Panc1 (cell line): ENCODE data around the gene DNASE1. TPM values are rescaled to one million over a fixed set of nuclear protein-coding genes. Genes with fewer than 3 reads are reported as not detected.

Source experiments
- ATAC-seq: fragments of 200-7000 bp; cut with Tn5 transposase; 2 replicates; pipeline ENCODE4 v1.9.1; 2020; ENCODE audit warnings: mild to moderate bottlenecking, moderate library complexity
- BruUV-seq: library from RNA; stranded (reverse); fragments of 400-500 nt; replicated peaks from 2 replicates; lab custom pipeline; 2021; lab: Mats Ljungman, UMichigan
- CTCF ChIA-PET: fragments of 300-600 bp; sonication (Branson Sonifier 250); formaldehyde crosslinking; loops from one replicate; lab custom pipeline; 2022; ENCODE audit warnings: antibody characterized with exemption; lab: Charles Lee
- POLR2A ChIA-PET: fragments of 300-600 bp; sonication (Branson Sonifier 250); formaldehyde crosslinking; loops from one replicate; lab custom pipeline; 2022; ENCODE audit warnings: antibody characterized with exemption; lab: Charles Lee
- DNase-seq: peaks from one replicate; pipeline ENCODE4 v3.0.0-alpha.2; 2010; ENCODE audit warnings: low read depth, low spot score
- H3K27ac ChIP-seq: 2 replicates; pipeline ENCODE4 v1.5.1; 2011; ENCODE audit warnings: mild to moderate bottlenecking, low read length, inconsistent platforms
- H3K27me3 ChIP-seq: fragments of 200-500 bp; sonication (Bioruptor generic); 2 replicates; pipeline ENCODE4 v1.6.0; 2014; ENCODE audit warnings: low read length, inconsistent platforms; ENCODE audit not compliant: control insufficient read depth, insufficient read depth
- H3K36me3 ChIP-seq: fragments of 200-500 bp; sonication (Bioruptor generic); 2 replicates; pipeline ENCODE4 v1.5.1; 2014; ENCODE audit warnings: inconsistent platforms, mild to moderate bottlenecking, low read length, moderate library complexity; ENCODE audit not compliant: control insufficient read depth, insufficient read depth
- H3K4me1 ChIP-seq: 2 replicates; pipeline ENCODE4 v1.5.1; 2011; ENCODE audit warnings: inconsistent platforms, mild to moderate bottlenecking, low read length, moderate library complexity; ENCODE audit not compliant: control insufficient read depth, insufficient read depth
- H3K4me3 ChIP-seq, 2 experiments: 2 replicates each; pipeline ENCODE4 v1.5.1; 2011 to 2012; ENCODE audit warnings: low read depth in 2 of 2, low read length in 2 of 2, mild to moderate bottlenecking in 2 of 2, inconsistent platforms in 1 of 2, moderate library complexity in 1 of 2
- H3K9me3 ChIP-seq: fragments of 200-500 bp; sonication (Bioruptor generic); 2 replicates; pipeline ENCODE4 v1.5.1; 2014; ENCODE audit warnings: low read depth, mild to moderate bottlenecking, inconsistent platforms, low read length, moderate library complexity; ENCODE audit not compliant: control insufficient read depth, insufficient read depth
- POLR2AphosphoS5 ChIP-seq: IDR thresholded peaks from 2 replicates; pipeline ENCODE4 v1.6.1; 2012; ENCODE audit warnings: mild to moderate bottlenecking, low read depth, low read length, moderate library complexity
- SIN3A ChIP-seq: IDR thresholded peaks from 2 replicates; pipeline ENCODE4 v1.6.1; 2012; ENCODE audit warnings: low read depth, mild to moderate bottlenecking, low read length, moderate library complexity, borderline replicate concordance; ENCODE audit not compliant: insufficient read depth
- TCF7L2 ChIP-seq: IDR thresholded peaks from 2 replicates; pipeline ENCODE4 v1.6.1; 2011; ENCODE audit warnings: mild to moderate bottlenecking, low read depth, low read length, inconsistent platforms
- in situ Hi-C: cut with HindIII; loops from 2 replicates; pipeline ENCODE4 v1.10.0; 2016; ENCODE audit warnings: low sequenced_read_pairs, low pct_unique_long_range_greater_than_20kb
- intact Hi-C: fragments of 100-400 bp; cut with micrococcal nuclease; formaldehyde crosslinking; loops from one replicate; pipeline ENCODE4 v1.10.0; 2022; ENCODE audit not compliant: unreplicated experiment
- total RNA-seq: library from RNA; stranded (reverse); gene quantifications from one replicate; pipeline ENCODE4 v1.2.1, GENCODE V29; 2021; ENCODE audit not compliant: unreplicated experiment
- TF ChIP-seq, protein P1 (sequence below): fragments of 450-650 bp; IDR thresholded peaks from 2 replicates; pipeline ENCODE4 v1.5.1; 2017; ENCODE audit warnings: mild to moderate bottlenecking
- TF ChIP-seq, protein P2 (sequence below), 2 experiments: IDR thresholded peaks; 2 replicates each; pipeline ENCODE4 v1.6.1; 2011 to 2012; ENCODE audit warnings: low read depth in 2 of 2, control low read depth in 1 of 2, low read length in 1 of 2, mild to moderate bottlenecking in 1 of 2, moderate library complexity in 1 of 2; ENCODE audit not compliant: insufficient read depth in 1 of 2

The DNASE1 gene
- total RNA-seq, 1 experiment from 2014 or later = 21.1 TPM

DNA sequence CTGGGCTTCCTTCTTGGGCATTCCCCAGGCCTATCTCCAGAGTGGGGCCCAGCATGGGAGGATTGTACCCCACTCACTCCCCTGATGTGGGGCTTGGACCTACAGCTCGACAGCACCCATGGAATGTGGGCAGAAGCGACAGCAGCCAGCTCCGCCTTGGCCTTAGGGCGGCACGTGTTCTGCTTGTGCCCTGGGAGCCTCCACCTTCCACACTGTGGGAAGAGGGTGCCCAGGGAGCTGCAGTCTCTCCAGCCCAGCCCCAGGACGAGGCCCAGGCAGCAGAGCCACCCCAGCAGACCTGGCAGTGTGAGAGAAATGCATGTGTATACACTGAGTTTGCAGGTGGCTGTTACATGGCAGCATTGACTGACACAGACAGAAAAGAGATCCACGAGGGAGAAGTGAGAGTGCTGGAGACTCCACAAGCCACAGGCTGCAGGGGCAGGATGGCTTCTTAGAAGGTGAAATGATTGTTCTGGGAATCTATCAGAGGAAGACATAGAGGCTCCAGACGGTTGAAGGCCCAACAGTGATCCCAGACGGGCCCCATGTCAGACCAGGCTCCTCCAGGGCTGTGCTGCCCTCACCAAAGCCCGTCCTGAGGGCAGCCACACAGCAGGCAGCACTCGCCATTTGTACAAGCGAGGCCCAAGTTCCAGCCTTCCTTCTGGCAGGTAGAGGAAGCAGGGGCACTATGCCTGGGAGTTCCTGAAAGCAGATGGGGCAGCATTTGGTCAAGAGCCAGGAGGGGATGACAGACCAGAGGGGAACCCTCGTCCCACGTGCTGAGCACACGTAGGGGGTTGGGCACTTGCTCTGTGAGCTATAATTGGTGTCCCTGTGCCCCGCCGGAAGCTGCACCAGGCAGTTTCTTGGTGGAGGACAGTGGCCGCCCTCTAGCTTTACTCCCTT lies 2.8 kb upstream of the DNASE1 start:
- ATAC-seq (no peak), DNase-seq (no peak)
- no TSS peak for BruUV-seq
- intact Hi-C loops = no loop called here
- H3K27me3 ChIP-seq = no peaks in the 10 kb centered on the region
- peaks cover 12% of the 10 kb centered on the region for H3K4me1 ChIP-seq
- TF ChIP-seq, protein P1, sequence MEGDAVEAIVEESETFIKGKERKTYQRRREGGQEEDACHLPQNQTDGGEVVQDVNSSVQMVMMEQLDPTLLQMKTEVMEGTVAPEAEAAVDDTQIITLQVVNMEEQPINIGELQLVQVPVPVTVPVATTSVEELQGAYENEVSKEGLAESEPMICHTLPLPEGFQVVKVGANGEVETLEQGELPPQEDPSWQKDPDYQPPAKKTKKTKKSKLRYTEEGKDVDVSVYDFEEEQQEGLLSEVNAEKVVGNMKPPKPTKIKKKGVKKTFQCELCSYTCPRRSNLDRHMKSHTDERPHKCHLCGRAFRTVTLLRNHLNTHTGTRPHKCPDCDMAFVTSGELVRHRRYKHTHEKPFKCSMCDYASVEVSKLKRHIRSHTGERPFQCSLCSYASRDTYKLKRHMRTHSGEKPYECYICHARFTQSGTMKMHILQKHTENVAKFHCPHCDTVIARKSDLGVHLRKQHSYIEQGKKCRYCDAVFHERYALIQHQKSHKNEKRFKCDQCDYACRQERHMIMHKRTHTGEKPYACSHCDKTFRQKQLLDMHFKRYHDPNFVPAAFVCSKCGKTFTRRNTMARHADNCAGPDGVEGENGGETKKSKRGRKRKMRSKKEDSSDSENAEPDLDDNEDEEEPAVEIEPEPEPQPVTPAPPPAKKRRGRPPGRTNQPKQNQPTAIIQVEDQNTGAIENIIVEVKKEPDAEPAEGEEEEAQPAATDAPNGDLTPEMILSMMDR = no peak
- TF ChIP-seq TCF7L2 (no peak), POLR2AphosphoS5 (no peak), SIN3A (no peak)
- TF ChIP-seq, protein P2, sequence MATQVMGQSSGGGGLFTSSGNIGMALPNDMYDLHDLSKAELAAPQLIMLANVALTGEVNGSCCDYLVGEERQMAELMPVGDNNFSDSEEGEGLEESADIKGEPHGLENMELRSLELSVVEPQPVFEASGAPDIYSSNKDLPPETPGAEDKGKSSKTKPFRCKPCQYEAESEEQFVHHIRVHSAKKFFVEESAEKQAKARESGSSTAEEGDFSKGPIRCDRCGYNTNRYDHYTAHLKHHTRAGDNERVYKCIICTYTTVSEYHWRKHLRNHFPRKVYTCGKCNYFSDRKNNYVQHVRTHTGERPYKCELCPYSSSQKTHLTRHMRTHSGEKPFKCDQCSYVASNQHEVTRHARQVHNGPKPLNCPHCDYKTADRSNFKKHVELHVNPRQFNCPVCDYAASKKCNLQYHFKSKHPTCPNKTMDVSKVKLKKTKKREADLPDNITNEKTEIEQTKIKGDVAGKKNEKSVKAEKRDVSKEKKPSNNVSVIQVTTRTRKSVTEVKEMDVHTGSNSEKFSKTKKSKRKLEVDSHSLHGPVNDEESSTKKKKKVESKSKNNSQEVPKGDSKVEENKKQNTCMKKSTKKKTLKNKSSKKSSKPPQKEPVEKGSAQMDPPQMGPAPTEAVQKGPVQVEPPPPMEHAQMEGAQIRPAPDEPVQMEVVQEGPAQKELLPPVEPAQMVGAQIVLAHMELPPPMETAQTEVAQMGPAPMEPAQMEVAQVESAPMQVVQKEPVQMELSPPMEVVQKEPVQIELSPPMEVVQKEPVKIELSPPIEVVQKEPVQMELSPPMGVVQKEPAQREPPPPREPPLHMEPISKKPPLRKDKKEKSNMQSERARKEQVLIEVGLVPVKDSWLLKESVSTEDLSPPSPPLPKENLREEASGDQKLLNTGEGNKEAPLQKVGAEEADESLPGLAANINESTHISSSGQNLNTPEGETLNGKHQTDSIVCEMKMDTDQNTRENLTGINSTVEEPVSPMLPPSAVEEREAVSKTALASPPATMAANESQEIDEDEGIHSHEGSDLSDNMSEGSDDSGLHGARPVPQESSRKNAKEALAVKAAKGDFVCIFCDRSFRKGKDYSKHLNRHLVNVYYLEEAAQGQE (IDR thresholded peaks at IDR 0.05; ENCODE audit: insufficient read depth in 1 of 2, low read depth in 2 of 2, low read length in 1 of 2) = no peak
- H3K36me3 ChIP-seq = peaks cover 2% of the 10 kb centered on the region; the same call in 1 of the 2 replicates
- no peaks in the 10 kb centered on the region for H3K9me3 ChIP-seq
- in situ Hi-C loops = no loop called here
- ChIA-PET CTCF (interaction anchor here (0.6 kb wide), 1 partner anchor 606 kb away, joined by 4 read pairs; the partner anchor contains the start of gene MMP25), POLR2A (no interaction called here)
- no peak overlapping the region for H3K27ac ChIP-seq
- no peak overlapping the region for H3K4me3 ChIP-seq

DNA sequence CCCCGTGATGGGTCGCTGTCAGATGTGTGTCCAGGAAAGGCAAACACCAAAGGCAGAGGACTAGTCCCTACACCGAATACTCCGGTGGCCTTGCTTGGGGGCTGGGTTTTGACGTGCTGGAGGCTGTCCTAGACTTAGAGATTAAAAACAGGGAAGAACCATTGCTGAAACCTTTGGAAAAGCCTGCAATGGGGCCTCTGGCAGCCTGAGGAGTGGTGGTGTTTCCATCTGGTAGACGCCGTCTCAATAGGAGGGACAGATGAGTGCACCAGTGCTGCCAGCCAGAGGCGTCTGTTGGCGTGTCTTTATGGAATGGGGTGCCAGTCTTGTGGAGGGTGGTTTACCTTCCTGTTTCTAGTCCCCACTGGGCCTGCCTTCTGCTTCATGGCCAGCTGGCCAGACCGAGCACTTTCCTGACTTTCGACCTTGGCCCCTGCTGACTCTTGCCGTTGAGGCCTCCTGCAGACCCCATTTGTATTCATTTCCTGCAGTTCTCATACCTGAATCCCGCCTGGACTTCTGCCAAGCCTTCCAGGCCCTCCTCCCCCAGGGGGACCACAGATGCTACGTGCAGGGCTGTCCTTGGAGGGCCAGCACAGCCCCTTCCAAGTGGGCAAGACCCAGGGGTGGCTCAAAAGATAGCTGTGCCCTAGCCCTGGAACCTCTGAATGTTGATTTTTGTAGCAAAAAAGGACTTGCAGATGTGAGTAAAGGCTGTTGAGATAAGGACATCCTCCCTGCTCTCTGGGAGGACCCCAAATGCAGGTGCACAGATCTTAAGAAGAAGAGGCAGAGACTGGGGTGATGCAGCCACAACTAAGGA lies 1.9 kb upstream of the DNASE1 start:
- in situ Hi-C loops = no loop called here
- peaks cover 2% of the 10 kb centered on the region; the same call in 1 of the 2 replicates for H3K36me3 ChIP-seq
- H3K27me3 ChIP-seq = no peaks in the 10 kb centered on the region
- H3K4me1 ChIP-seq = peaks cover 12% of the 10 kb centered on the region
- H3K27ac ChIP-seq = no peak overlapping the region
- TF ChIP-seq SIN3A = no peak
- TF ChIP-seq, protein P1 = no peak
- TF ChIP-seq, protein P2 (IDR thresholded peaks at IDR 0.05; ENCODE audit: insufficient read depth in 1 of 2, low read depth in 2 of 2, low read length in 1 of 2) = no peak
- TF ChIP-seq TCF7L2 = no peak
- TF ChIP-seq POLR2AphosphoS5 = no peak; the same call in 1 of the 2 replicates
- intact Hi-C loops = no loop called here
- no peak overlapping the region for H3K4me3 ChIP-seq
- no peaks in the 10 kb centered on the region for H3K9me3 ChIP-seq
- no TSS peak for BruUV-seq
- DNase-seq (no peak), ATAC-seq (no peak)
- CTCF ChIA-PET = no interaction called here
- POLR2A ChIA-PET = no interaction called here
